Measurements from ENCODE around the gene CRBN. TPM values are rescaled to one million over a fixed set of nuclear protein-coding genes. Genes with fewer than 3 reads are reported as not detected.

CRBN gene
- total and polyA plus RNA-seq, 2 of the 13 experiments (the other 11 are each of a cell fraction or from before 2014, with no cell fraction given): 30.8 to 36.1 TPM

DNA sequence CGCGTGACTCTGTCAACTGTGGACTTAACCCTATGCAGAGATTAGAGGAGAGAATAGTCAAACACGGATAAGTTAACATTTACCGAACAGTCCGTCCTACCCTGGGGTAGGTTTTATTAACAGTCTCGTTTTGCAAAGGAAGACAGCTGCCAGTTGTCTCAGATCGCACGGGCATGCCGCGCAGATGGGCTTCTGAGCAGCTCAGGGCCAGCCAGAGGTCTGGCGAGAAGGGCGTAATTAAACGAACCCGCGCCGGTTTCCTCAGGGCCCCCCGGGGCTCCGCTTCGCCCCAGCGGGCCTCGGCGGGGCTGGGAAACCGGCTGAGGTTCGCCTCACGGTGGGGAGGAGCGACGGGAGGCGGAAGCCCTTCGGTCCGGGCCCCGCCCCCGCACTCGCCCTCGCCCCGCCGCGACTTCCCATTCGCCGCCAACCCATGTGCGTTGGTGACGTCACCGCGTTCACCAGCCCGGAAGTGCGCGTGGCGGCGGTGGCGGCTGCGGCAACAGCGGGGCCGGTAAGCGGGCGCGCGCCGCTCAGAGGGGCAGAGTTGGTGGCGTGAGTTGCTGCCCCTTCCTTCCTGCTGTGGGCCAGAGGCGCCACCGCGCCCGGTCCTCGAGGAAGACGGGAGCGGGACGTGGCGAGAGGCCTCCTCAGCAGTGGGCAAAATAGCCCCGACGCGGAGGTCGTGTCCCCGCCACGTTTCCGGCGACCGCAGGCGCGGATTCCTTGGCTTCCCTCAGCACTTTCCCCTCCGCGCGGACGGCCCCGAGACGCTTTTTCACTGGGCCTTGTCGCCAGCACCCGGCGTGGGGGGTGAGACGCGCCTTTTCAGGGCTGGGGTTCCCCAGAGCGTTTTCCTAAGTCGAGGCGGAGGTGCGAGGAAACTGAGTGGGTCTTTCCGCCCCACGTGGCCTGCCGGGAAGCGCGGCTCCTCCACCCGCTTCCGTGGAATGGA is 52.7 kb downstream of the CRBN start, which contains the start of gene TRNT1 (continued):
- TF ChIP-seq, protein P1, sequence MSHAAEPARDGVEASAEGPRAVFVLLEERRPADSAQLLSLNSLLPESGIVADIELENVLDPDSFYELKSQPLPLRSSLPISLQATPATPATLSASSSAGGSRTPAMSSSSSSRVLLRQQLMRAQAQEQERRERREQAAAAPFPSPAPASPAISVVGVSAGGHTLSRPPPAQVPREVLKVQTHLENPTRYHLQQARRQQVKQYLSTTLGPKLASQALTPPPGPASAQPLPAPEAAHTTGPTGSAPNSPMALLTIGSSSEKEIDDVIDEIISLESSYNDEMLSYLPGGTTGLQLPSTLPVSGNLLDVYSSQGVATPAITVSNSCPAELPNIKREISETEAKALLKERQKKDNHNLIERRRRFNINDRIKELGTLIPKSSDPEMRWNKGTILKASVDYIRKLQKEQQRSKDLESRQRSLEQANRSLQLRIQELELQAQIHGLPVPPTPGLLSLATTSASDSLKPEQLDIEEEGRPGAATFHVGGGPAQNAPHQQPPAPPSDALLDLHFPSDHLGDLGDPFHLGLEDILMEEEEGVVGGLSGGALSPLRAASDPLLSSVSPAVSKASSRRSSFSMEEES (CRISPR knock-in tag; IDR thresholded peaks at IDR 0.05): no peak
- TF ChIP-seq NCOA2 (CRISPR knock-in tag; IDR thresholded peaks at IDR 0.05): no peak
- peak; percentile 29; the same call in 1 of the 2 replicates for TF ChIP-seq GATA4 (IDR thresholded peaks at IDR 0.05; ENCODE audit: borderline replicate concordance, low read depth)
- no peak; the same call in 1 of the 2 replicates for TF ChIP-seq FOXC1 (CRISPR knock-in tag; IDR thresholded peaks at IDR 0.05; ENCODE audit: borderline replicate concordance)
- TF ChIP-seq ZNF556 (CRISPR knock-in tag; IDR thresholded peaks at IDR 0.05; ENCODE audit: borderline replicate concordance): no peak
- peak; percentile 76 for TF ChIP-seq MEIS2 (CRISPR knock-in tag; IDR thresholded peaks at IDR 0.05)
- no peak for TF ChIP-seq RARG (CRISPR knock-in tag; IDR thresholded peaks at IDR 0.05; ENCODE audit: low read depth)
- TF ChIP-seq, protein P2, sequence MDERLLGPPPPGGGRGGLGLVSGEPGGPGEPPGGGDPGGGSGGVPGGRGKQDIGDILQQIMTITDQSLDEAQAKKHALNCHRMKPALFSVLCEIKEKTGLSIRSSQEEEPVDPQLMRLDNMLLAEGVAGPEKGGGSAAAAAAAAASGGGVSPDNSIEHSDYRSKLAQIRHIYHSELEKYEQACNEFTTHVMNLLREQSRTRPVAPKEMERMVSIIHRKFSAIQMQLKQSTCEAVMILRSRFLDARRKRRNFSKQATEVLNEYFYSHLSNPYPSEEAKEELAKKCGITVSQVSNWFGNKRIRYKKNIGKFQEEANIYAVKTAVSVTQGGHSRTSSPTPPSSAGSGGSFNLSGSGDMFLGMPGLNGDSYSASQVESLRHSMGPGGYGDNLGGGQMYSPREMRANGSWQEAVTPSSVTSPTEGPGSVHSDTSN (CRISPR knock-in tag; IDR thresholded peaks at IDR 0.05): no peak
- TF ChIP-seq, protein P3, sequence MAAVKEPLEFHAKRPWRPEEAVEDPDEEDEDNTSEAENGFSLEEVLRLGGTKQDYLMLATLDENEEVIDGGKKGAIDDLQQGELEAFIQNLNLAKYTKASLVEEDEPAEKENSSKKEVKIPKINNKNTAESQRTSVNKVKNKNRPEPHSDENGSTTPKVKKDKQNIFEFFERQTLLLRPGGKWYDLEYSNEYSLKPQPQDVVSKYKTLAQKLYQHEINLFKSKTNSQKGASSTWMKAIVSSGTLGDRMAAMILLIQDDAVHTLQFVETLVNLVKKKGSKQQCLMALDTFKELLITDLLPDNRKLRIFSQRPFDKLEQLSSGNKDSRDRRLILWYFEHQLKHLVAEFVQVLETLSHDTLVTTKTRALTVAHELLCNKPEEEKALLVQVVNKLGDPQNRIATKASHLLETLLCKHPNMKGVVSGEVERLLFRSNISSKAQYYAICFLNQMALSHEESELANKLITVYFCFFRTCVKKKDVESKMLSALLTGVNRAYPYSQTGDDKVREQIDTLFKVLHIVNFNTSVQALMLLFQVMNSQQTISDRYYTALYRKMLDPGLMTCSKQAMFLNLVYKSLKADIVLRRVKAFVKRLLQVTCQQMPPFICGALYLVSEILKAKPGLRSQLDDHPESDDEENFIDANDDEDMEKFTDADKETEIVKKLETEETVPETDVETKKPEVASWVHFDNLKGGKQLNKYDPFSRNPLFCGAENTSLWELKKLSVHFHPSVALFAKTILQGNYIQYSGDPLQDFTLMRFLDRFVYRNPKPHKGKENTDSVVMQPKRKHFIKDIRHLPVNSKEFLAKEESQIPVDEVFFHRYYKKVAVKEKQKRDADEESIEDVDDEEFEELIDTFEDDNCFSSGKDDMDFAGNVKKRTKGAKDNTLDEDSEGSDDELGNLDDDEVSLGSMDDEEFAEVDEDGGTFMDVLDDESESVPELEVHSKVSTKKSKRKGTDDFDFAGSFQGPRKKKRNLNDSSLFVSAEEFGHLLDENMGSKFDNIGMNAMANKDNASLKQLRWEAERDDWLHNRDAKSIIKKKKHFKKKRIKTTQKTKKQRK (IDR thresholded peaks at IDR 0.05; ENCODE audit: low read length): no peak
- peak; percentile 73; the same call in 1 of the 2 replicates for TF ChIP-seq MED13 (CRISPR knock-in tag; IDR thresholded peaks at IDR 0.05)
- TF ChIP-seq, protein P4, sequence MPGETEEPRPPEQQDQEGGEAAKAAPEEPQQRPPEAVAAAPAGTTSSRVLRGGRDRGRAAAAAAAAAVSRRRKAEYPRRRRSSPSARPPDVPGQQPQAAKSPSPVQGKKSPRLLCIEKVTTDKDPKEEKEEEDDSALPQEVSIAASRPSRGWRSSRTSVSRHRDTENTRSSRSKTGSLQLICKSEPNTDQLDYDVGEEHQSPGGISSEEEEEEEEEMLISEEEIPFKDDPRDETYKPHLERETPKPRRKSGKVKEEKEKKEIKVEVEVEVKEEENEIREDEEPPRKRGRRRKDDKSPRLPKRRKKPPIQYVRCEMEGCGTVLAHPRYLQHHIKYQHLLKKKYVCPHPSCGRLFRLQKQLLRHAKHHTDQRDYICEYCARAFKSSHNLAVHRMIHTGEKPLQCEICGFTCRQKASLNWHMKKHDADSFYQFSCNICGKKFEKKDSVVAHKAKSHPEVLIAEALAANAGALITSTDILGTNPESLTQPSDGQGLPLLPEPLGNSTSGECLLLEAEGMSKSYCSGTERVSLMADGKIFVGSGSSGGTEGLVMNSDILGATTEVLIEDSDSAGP (CRISPR knock-in tag; IDR thresholded peaks at IDR 0.05; ENCODE audit: borderline replicate concordance): peak; percentile 81
- TF ChIP-seq KDM5B (CRISPR knock-in tag; IDR thresholded peaks at IDR 0.05; ENCODE audit: borderline replicate concordance): peak; percentile 90
- peak; percentile 92 for TF ChIP-seq ZMYM4 (CRISPR knock-in tag; IDR thresholded peaks at IDR 0.05)
- TF ChIP-seq GPN1 (CRISPR knock-in tag; IDR thresholded peaks at IDR 0.05; ENCODE audit: borderline replicate concordance): no peak
- TF ChIP-seq, protein P5, sequence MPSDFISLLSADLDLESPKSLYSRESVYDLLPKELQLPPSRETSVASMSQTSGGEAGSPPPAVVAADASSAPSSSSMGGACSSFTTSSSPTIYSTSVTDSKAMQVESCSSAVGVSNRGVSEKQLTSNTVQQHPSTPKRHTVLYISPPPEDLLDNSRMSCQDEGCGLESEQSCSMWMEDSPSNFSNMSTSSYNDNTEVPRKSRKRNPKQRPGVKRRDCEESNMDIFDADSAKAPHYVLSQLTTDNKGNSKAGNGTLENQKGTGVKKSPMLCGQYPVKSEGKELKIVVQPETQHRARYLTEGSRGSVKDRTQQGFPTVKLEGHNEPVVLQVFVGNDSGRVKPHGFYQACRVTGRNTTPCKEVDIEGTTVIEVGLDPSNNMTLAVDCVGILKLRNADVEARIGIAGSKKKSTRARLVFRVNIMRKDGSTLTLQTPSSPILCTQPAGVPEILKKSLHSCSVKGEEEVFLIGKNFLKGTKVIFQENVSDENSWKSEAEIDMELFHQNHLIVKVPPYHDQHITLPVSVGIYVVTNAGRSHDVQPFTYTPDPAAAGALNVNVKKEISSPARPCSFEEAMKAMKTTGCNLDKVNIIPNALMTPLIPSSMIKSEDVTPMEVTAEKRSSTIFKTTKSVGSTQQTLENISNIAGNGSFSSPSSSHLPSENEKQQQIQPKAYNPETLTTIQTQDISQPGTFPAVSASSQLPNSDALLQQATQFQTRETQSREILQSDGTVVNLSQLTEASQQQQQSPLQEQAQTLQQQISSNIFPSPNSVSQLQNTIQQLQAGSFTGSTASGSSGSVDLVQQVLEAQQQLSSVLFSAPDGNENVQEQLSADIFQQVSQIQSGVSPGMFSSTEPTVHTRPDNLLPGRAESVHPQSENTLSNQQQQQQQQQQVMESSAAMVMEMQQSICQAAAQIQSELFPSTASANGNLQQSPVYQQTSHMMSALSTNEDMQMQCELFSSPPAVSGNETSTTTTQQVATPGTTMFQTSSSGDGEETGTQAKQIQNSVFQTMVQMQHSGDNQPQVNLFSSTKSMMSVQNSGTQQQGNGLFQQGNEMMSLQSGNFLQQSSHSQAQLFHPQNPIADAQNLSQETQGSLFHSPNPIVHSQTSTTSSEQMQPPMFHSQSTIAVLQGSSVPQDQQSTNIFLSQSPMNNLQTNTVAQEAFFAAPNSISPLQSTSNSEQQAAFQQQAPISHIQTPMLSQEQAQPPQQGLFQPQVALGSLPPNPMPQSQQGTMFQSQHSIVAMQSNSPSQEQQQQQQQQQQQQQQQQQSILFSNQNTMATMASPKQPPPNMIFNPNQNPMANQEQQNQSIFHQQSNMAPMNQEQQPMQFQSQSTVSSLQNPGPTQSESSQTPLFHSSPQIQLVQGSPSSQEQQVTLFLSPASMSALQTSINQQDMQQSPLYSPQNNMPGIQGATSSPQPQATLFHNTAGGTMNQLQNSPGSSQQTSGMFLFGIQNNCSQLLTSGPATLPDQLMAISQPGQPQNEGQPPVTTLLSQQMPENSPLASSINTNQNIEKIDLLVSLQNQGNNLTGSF (CRISPR knock-in tag; IDR thresholded peaks at IDR 0.05): peak; percentile 92

All from HepG2 (cell line).